Breast epithelium (tissue), 3 donors: ENCODE results near the gene EDN3.

Experiments
- CTCF ChIP-seq, 3 donors: fragments of 450-650 bp; IDR thresholded peaks; one replicate each; pipeline ENCODE4 v1.5.1; 2016 to 2017; ENCODE audit warnings: antibody characterized with exemption in 3 of 3, mild to moderate bottlenecking in 3 of 3, moderate library complexity in 3 of 3
- POLR2A ChIP-seq: fragments of 450-650 bp; IDR thresholded peaks from one replicate; pipeline ENCODE4 v1.6.1; 2016; ENCODE audit warnings: antibody characterized with exemption, mild to moderate bottlenecking, moderate library complexity
- POLR2AphosphoS5 ChIP-seq, 3 donors: sonication (generic); formaldehyde crosslinking; IDR thresholded peaks; one replicate each; pipeline ENCODE4 v1.6.1; 2017; ENCODE audit warnings: antibody characterized with exemption in 3 of 3

- no peak for TF ChIP-seq POLR2A
- TF ChIP-seq CTCF (IDR thresholded peaks at IDR 0.05) = no peak
- no peak for TF ChIP-seq POLR2AphosphoS5 (IDR thresholded peaks at IDR 0.05)
Measured at GRCh38 chr20:59265298-59265697, 35.1 kb upstream of the EDN3 start.
